HS-5 (cell line): ENCODE results near the gene IPCEF1.
A peak's percentile ranks its signal among the peaks of the same experiment; 100 is the strongest.

Experiments used
- DNase-seq: peaks from one replicate; pipeline ENCODE4 v3.0.0-alpha.2; 2012; ENCODE audit warnings: low read depth

Gene IPCEF1

GRCh38 chr6:154356690-154357089 is at the start of gene IPCEF1:
Gene IPCEF1, minus strand, starts transcription at chr6:154356803. Its CDS starts 90,856 bp downstream, at chr6:154265947.
- DNase-seq = no peak

- DNase-seq = no peak
Observed at GRCh38 chr6:154406301-154406700, 49.7 kb upstream of the IPCEF1 start.

- peak; percentile 28 for DNase-seq
Observed at GRCh38 chr6:154404791-154405400, 48.3 kb upstream of the IPCEF1 start.

GRCh38 chr6:154403788-154404187 is 47.2 kb upstream of the IPCEF1 start:
- DNase-seq = no peak

- no peak for DNase-seq
Observed at GRCh38 chr6:154402081-154402780, 45.6 kb upstream of the IPCEF1 start.

- DNase-seq = peak; percentile 44
Observed at GRCh38 chr6:154399097-154399496, 42.5 kb upstream of the IPCEF1 start.

- DNase-seq = no peak
Observed at GRCh38 chr6:154397491-154398195, 41.0 kb upstream of the IPCEF1 start.

GRCh38 chr6:154395878-154396277 is 39.3 kb upstream of the IPCEF1 start:
- DNase-seq = no peak

- DNase-seq = no peak
Observed at GRCh38 chr6:154395316-154395715, 38.7 kb upstream of the IPCEF1 start.

- DNase-seq = no peak
Observed at GRCh38 chr6:154394571-154394970, 38.0 kb upstream of the IPCEF1 start.

- DNase-seq = no peak
Observed at GRCh38 chr6:154390034-154390433, 33.4 kb upstream of the IPCEF1 start.

GRCh38 chr6:154388803-154389202 is 32.2 kb upstream of the IPCEF1 start:
- DNase-seq = no peak

GRCh38 chr6:154386848-154387717 is 30.5 kb upstream of the IPCEF1 start:
- peak; percentile 88 for DNase-seq

GRCh38 chr6:154384191-154384590 is 27.6 kb upstream of the IPCEF1 start:
- DNase-seq = no peak

- DNase-seq = no peak
Observed at GRCh38 chr6:154383273-154383672, 26.7 kb upstream of the IPCEF1 start.

- DNase-seq = no peak
Observed at GRCh38 chr6:154382740-154383139, 26.1 kb upstream of the IPCEF1 start.

GRCh38 chr6:154381548-154381947 is 24.9 kb upstream of the IPCEF1 start:
- DNase-seq = no peak

- DNase-seq = no peak
Observed at GRCh38 chr6:154380741-154381140, 24.1 kb upstream of the IPCEF1 start.

GRCh38 chr6:154379585-154379984 is 23.0 kb upstream of the IPCEF1 start:
- DNase-seq = no peak

GRCh38 chr6:154378518-154378917 is 21.9 kb upstream of the IPCEF1 start:
- DNase-seq = no peak

GRCh38 chr6:154377726-154378125 is 21.1 kb upstream of the IPCEF1 start:
- DNase-seq = no peak

GRCh38 chr6:154373971-154374370 is 17.4 kb upstream of the IPCEF1 start:
- no peak for DNase-seq
